ENCODE results near the gene TMED1.
A peak's percentile ranks its signal among the peaks of the same experiment; 100 is the strongest.

The TMED1 gene

DNA sequence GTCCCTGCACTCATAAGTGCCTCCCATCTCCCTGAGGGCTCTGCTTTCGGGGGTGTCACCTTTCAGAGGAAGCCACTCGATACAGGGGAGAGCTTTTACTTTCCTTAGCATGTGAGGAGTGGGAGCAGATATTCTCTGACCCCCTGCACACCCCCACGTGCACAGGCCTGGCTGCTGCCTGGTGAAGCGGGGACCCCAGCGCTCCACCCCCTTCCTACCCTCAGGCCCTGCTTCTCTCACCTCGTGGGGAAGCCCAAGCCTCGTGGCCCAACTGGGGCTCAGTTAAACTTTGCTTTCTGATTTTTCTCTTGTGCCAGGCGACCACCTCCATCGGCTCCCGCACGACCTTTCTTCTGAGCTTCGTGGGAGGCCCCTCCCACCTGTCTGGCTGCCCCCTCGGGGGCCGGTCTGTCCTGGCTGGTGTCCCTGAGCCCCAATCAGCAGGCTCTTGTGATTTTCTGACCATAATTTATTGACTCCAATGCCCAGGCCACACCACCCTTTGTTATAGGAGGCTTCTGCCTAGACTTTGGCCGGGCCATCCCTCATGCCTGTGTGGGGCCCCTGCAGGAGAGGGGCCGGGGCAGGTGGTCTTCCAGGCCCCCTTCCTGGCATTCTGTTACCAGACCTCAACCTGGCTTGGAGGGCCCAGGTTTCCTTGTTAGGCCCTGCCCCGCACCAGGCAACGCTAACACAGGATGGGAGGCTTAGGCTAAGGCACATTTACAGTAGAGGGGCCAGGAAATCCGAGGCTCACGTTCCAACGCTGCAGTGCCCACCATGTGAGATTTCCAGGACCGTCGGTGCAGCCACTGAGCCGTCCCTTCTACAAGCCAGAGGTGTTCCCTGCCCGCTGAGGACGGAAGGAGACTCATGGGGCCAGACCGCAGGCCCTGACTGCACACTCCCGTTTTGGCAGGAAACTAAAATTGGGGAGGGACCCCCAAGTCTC, 3.7 kb downstream of the TMED1 start:
- no peak for DNase-seq (ENCODE audit: low read depth in 2 of 2)

DNA sequence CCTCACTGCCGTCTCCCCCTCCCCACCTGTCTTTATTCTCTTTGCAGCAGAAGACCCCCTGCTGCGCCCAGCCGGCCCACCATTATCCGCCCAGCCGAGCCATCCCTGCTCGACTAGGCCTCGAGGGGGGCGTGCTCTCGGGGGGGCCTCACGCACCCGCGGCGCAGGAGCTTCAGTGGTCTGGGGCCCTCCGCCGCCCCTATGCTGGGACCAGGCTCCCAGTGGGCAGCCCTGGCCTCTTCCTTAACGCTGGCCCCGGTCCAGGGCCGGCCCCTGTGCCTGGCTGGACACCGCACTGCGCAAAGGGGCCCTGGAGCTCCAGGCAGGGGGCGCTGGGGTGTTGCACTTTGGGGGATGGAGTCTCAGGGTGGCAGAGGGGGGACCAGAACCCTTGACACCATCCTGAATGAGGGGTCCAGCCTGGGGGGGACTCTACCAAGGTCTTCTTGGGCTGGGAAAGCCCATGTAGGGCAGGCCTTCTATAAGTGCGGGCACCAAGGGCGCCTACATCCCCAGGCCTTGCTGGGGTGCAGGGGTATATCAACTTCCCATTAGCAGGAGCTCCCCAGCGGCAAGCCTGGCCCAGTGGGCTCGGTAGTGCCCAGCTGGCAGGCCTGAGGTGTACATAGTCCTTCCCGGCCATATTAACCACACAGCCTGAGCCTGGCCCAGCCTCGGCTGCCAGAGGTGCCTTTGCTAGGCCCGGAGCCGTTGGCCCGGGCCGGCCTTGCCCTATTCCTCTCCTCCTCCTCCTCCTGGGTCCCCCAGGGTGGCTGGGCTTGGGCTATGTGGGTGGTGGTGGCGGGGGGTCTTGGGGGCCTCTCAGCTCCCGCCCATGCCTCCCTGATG, 4.9 kb downstream of the TMED1 start:
- no peak for DNase-seq (ENCODE audit: low read depth in 2 of 2)

DNA sequence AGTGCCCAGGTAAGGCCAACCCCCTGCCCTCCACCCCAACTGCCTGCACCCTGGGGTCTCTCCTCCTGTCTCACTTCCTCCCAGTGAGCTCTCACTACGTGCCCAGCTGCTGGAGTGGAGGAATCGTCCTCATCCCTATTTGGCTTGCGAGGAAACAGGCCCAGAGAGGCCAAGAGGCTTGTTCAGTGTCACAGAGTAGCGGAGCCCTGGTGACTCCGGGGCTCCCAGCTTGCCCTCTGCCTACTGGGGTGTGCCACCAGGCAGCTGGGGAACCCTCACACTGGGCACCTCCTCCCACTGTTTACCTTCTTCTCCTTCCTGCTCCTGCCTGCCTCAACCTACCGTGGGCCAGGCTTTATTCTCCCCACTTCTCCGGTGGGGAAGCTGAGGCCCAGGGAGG, 5.6 kb downstream of the TMED1 start:
- DNase-seq (ENCODE audit: low read depth in 2 of 2) = no peak

- no peak for DNase-seq (ENCODE audit: low read depth in 2 of 2)
These were observed 6.0 kb downstream of the TMED1 start for GRCh38 chr19:10829967-10830366.

GRCh38 chr19:10828981-10829821, 6.8 kb downstream of the TMED1 start:
- DNase-seq (ENCODE audit: low read depth in 2 of 2) = no peak

DNA sequence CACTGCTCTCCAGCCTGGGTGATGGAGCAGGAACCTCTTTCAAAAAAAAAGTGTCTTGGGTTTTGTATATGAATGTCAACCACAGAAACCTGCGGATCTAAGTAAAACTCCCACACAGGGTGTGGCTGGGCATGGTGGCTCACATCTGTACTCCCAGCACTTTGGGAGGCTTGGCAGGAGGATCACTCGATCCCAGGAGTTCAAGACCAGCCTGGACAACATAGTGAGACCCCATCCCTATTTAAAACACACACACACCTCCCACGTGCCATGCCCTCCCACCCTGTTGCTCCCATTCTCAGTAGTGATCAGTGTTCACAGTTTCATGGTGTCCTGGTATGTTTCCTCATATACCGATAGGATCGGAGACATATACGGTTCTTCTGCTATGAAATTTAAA, 9.2 kb downstream of the TMED1 start:
- no peak for DNase-seq (ENCODE audit: low read depth in 2 of 2)

DNA sequence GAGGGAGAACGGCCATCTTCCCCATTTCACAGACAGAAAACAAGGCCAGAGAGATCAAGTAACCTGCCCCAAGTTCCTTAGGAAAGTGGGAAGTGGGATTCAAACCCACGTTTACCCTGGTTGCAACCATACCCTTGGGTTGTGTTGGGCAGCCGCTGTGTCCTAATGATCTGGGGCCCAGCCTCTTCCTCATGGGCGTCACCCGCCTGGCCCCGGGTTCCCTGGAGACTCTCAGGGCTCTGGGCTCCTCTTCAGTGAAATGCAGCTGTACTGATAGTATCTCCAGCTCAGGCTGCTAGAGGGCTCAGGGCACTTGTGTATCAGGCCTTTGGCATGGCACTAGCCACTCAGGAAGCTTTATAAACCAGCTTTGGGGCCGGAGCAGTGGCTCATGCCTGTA, 9.8 kb downstream of the TMED1 start:
- DNase-seq (ENCODE audit: low read depth in 2 of 2) = no peak

GRCh38 chr19:10823690-10824089, 12.3 kb downstream of the TMED1 start:
- DNase-seq (ENCODE audit: low read depth in 2 of 2) = no peak

GRCh38 chr19:10820173-10820572, 15.8 kb downstream of the TMED1 start:
- DNase-seq (ENCODE audit: low read depth in 2 of 2) = no peak

GRCh38 chr19:10819124-10820060, 16.6 kb downstream of the TMED1 start:
- DNase-seq (ENCODE audit: low read depth in 2 of 2) = no peak

DNA sequence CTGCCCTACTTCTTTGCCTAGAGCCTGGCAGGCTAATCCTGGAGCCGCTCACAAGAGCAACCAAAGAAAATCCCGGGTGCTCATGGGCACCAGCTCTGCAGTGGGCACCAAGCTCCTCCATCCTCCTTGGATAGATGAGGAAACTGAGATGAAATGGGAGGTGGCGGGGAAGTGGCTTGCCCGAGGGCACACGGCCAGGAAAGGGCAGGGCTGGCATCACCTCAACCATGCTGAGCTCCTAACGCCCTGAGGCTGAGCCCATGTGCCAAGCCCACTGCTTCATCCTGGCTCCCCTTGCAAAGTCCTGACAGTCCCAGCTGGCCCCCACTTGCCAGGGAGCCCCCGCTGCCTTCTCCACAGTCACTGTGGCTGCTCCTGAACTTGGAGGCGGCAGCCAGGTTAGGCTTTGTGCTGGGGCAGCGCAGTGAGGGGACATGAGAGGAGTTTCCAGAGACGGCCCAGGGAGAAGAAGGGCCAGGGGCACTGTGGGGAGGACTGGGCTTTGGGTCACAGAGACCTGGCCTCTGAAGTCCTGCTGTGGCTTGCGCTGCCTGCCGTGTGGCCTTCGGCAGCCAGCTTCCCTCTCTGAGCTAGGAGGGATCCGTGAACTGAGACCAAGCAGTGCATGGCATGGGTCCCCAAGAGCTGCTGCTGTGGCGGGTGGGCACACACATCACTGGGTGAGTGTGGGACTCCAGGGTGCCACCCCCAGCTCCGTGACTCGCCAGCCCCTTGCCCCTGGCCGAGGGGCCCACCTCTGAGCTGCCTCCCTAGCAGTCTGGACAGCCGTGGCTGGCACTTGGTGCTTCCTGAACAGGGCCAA, 17.5 kb downstream of the TMED1 start:
- no peak for DNase-seq (ENCODE audit: low read depth in 2 of 2)

DNA sequence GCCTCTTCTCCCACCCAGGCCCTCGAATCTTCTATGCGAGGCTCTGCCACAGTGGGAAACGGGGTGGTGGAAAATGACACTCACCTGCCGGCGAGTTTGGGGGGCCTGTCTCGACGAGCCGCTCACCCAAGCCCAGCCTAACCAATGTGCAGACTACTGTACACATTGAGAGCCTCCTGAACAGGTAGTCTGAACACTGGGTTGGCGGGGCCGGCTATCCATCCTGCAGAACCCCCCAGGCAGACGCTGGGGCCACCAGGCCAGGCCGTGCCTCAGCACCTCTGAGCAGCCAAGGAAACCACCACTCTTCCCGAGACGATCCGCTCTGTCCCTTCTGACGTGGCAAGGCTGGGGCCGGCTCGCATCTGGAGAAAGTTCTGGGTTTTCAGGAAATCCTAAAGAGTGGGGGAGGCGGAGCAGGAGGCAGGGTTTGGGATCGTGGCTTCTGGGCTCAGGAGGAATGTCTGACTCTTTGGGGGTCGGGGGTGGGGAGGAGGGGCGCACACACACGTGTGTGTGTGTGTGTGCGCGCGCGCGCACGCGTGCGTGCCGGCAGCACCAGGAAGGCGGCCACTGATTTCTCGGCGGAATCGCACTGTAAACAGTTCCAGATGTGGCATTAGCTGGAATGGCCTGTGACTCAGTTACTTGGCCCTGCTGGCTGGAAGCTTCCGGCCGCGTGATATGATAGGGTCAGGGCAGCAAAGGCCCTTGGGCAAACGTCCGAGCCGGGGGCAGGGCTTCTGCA, 18.5 kb downstream of the TMED1 start:
- DNase-seq (ENCODE audit: low read depth in 2 of 2) = peak; percentile 96 to 97

GRCh38 chr19:10816691-10817090, 19.3 kb downstream of the TMED1 start:
- DNase-seq (ENCODE audit: low read depth in 2 of 2) = no peak

GRCh38 chr19:10815969-10816644, 19.9 kb downstream of the TMED1 start:
- DNase-seq (ENCODE audit: low read depth in 2 of 2) = peak in 1 of 2 experiments; percentile 23

DNA sequence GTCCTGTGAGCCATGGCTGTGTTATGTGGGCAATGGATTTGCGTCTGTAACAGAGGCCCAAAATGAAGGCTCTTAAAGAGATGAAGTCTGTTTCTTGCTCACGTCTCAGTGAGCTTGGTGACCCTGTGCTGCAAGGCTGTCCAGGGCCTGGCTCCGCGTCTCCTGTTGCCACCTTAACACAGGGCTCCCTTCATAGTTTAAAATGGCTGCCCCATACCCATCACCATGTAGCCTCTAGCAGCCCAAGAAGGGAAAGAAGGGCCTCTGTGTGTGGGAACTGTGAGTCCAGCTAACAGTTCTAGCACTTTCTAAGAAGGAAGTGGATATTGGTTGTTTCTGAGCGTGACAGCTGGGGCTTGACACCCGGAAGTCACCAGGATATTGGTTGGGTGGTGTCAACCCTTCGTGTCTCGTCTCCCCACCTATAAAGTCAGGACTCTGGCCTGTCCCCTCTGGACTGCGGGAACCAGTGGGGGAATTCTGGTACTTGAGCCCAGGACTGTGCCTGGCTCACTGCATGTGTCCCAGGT, 20.9 kb downstream of the TMED1 start:
- DNase-seq (ENCODE audit: low read depth in 2 of 2) = no peak

- DNase-seq (ENCODE audit: low read depth in 2 of 2) = peak; percentile 81 to 84
These were observed 23.1 kb downstream of the TMED1 start for GRCh38 chr19:10812902-10813404.

GRCh38 chr19:10812196-10812595, 23.8 kb downstream of the TMED1 start:
- DNase-seq (ENCODE audit: low read depth in 2 of 2) = no peak

Data from fibroblast of skin of left biceps (primary cell).